Measurements from ENCODE around the gene OSBP2.

DNA sequence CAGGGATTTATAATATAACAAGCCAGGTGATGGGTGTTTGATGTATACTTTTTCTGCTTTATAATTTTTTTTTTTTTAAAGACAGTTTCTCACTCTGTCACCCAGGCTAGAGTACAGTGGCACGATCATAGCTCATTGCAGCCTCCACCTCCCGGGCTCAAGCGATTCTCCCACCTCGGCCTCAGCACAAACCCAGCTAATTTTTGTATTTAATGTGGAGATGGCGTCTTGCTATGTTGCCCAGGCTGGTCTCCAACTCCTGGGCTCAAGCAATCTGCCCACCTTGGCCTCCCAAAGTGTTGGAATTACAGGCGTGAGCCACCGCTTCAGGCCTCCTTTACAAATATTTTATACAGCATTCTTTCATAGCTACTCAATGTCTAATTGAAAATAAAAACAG lies 225.3 kb downstream of the OSBP2 start:
- TF ChIP-seq, protein P1, sequence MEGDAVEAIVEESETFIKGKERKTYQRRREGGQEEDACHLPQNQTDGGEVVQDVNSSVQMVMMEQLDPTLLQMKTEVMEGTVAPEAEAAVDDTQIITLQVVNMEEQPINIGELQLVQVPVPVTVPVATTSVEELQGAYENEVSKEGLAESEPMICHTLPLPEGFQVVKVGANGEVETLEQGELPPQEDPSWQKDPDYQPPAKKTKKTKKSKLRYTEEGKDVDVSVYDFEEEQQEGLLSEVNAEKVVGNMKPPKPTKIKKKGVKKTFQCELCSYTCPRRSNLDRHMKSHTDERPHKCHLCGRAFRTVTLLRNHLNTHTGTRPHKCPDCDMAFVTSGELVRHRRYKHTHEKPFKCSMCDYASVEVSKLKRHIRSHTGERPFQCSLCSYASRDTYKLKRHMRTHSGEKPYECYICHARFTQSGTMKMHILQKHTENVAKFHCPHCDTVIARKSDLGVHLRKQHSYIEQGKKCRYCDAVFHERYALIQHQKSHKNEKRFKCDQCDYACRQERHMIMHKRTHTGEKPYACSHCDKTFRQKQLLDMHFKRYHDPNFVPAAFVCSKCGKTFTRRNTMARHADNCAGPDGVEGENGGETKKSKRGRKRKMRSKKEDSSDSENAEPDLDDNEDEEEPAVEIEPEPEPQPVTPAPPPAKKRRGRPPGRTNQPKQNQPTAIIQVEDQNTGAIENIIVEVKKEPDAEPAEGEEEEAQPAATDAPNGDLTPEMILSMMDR (conservative IDR thresholded peaks at IDR 0.05; ENCODE audit: low read depth in 2 of 2), result no peak
- TF ChIP-seq POLR2AphosphoS5 (IDR thresholded peaks at IDR 0.05; ENCODE audit: low read depth) (no peak), EZH2 (IDR thresholded peaks at IDR 0.05; ENCODE audit: low read depth, unreplicated experiment) (no peak), EZH2phosphoT487 (IDR thresholded peaks at IDR 0.05; ENCODE audit: unreplicated experiment) (no peak), CREB1 (CRISPR knock-in tag; IDR thresholded peaks at IDR 0.05; ENCODE audit: low read depth) (no peak), JUNB (IDR thresholded peaks at IDR 0.05; ENCODE audit: unreplicated experiment) (no peak)
- TF ChIP-seq, protein P2, sequence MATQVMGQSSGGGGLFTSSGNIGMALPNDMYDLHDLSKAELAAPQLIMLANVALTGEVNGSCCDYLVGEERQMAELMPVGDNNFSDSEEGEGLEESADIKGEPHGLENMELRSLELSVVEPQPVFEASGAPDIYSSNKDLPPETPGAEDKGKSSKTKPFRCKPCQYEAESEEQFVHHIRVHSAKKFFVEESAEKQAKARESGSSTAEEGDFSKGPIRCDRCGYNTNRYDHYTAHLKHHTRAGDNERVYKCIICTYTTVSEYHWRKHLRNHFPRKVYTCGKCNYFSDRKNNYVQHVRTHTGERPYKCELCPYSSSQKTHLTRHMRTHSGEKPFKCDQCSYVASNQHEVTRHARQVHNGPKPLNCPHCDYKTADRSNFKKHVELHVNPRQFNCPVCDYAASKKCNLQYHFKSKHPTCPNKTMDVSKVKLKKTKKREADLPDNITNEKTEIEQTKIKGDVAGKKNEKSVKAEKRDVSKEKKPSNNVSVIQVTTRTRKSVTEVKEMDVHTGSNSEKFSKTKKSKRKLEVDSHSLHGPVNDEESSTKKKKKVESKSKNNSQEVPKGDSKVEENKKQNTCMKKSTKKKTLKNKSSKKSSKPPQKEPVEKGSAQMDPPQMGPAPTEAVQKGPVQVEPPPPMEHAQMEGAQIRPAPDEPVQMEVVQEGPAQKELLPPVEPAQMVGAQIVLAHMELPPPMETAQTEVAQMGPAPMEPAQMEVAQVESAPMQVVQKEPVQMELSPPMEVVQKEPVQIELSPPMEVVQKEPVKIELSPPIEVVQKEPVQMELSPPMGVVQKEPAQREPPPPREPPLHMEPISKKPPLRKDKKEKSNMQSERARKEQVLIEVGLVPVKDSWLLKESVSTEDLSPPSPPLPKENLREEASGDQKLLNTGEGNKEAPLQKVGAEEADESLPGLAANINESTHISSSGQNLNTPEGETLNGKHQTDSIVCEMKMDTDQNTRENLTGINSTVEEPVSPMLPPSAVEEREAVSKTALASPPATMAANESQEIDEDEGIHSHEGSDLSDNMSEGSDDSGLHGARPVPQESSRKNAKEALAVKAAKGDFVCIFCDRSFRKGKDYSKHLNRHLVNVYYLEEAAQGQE (IDR thresholded peaks at IDR 0.05; ENCODE audit: unreplicated experiment), result no peak
